Measurements from ENCODE around the gene DPH1. TPM values are rescaled to one million over a fixed set of nuclear protein-coding genes. Genes with fewer than 3 reads are reported as not detected.
A peak's percentile ranks its signal among the peaks of the same experiment; 100 is the strongest.

The DPH1 gene
- total and polyA plus RNA-seq, 10 donors = 20.6 to 58.5 (median 42.9) TPM

- Histone ChIP-seq H3K9me3 (no peaks in the 10 kb centered on the region), H3K4me1 (peaks cover 0 to 15% (median 8%) of the 10 kb centered on the region in 6 donors), H3K27me3 (replicated peaks in 1 of 7) (peaks cover 0 to 48% (median 0%) of the 10 kb centered on the region in 7 donors), H3K4me3 (no peak overlapping the region), H3K36me3 (no peaks in the 10 kb centered on the region), H3K27ac (no peak overlapping the region)
- no peak for DNase-seq
- 83 to 100% (median 95%) methylated on average over 1 of the region's 1 CpG for WGBS, 5 donors
- TF ChIP-seq POLR2AphosphoS5 (IDR thresholded peaks at IDR 0.05) = no peak
- no peak for TF ChIP-seq POLR2A (IDR thresholded peaks at IDR 0.05)
- TF ChIP-seq, protein P1, sequence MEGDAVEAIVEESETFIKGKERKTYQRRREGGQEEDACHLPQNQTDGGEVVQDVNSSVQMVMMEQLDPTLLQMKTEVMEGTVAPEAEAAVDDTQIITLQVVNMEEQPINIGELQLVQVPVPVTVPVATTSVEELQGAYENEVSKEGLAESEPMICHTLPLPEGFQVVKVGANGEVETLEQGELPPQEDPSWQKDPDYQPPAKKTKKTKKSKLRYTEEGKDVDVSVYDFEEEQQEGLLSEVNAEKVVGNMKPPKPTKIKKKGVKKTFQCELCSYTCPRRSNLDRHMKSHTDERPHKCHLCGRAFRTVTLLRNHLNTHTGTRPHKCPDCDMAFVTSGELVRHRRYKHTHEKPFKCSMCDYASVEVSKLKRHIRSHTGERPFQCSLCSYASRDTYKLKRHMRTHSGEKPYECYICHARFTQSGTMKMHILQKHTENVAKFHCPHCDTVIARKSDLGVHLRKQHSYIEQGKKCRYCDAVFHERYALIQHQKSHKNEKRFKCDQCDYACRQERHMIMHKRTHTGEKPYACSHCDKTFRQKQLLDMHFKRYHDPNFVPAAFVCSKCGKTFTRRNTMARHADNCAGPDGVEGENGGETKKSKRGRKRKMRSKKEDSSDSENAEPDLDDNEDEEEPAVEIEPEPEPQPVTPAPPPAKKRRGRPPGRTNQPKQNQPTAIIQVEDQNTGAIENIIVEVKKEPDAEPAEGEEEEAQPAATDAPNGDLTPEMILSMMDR (IDR thresholded peaks at IDR 0.05 in 8 of 11, conservative IDR thresholded peaks at IDR 0.05 in 3 of 11) = no peak
- intact Hi-C loops (cut with DNase I; ENCODE audit: low total_unique reads) = no loop called here
Observed at GRCh38 chr17:2013994-2014317, 16.0 kb upstream of the DPH1 start.

GRCh38 chr17:2015314-2015713 is 14.6 kb upstream of the DPH1 start:
- TF ChIP-seq POLR2AphosphoS5 (IDR thresholded peaks at IDR 0.05) (no peak), POLR2A (IDR thresholded peaks at IDR 0.05) (no peak)
- TF ChIP-seq, protein P1 (IDR thresholded peaks at IDR 0.05 in 8 of 11, conservative IDR thresholded peaks at IDR 0.05 in 3 of 11) = no peak
- DNase-seq = peak; percentile 65
- 83 to 92% (median 86%) methylated on average over 14 of the region's 14 CpGs for WGBS, 5 donors
- H3K27me3 ChIP-seq (replicated peaks in 1 of 7) = peaks cover 0 to 55% (median 0%) of the 10 kb centered on the region in 7 donors
- H3K36me3 ChIP-seq = no peaks in the 10 kb centered on the region
- no peaks in the 10 kb centered on the region for H3K9me3 ChIP-seq
- intact Hi-C loops (cut with DNase I; ENCODE audit: low total_unique reads) = no loop called here
- no peak overlapping the region for H3K4me3 ChIP-seq
- peaks cover 0 to 19% (median 12%) of the 10 kb centered on the region in 6 donors for H3K4me1 ChIP-seq
- no peak overlapping the region for H3K27ac ChIP-seq

GRCh38 chr17:2016494-2016893 is 13.5 kb upstream of the DPH1 start:
- TF ChIP-seq, protein P1 (IDR thresholded peaks at IDR 0.05 in 8 of 11, conservative IDR thresholded peaks at IDR 0.05 in 3 of 11) = no peak
- TF ChIP-seq POLR2AphosphoS5 (IDR thresholded peaks at IDR 0.05) (no peak), POLR2A (IDR thresholded peaks at IDR 0.05) (no peak)
- peaks cover 0 to 50% (median 0%) of the 10 kb centered on the region in 7 donors for H3K27me3 ChIP-seq (replicated peaks in 1 of 7)
- peaks cover 0 to 29% (median 19%) of the 10 kb centered on the region in 6 donors for H3K4me1 ChIP-seq
- no peak for DNase-seq
- intact Hi-C loops (cut with DNase I; ENCODE audit: low total_unique reads) = no loop called here
- 89 to 94% (median 94%) methylated on average over 18 to 20 of the region's 20 CpGs for WGBS, 5 donors
- H3K36me3 ChIP-seq = no peaks in the 10 kb centered on the region
- H3K4me3 ChIP-seq = no peak overlapping the region
- H3K27ac ChIP-seq = no peak overlapping the region
- no peaks in the 10 kb centered on the region for H3K9me3 ChIP-seq

DNA sequence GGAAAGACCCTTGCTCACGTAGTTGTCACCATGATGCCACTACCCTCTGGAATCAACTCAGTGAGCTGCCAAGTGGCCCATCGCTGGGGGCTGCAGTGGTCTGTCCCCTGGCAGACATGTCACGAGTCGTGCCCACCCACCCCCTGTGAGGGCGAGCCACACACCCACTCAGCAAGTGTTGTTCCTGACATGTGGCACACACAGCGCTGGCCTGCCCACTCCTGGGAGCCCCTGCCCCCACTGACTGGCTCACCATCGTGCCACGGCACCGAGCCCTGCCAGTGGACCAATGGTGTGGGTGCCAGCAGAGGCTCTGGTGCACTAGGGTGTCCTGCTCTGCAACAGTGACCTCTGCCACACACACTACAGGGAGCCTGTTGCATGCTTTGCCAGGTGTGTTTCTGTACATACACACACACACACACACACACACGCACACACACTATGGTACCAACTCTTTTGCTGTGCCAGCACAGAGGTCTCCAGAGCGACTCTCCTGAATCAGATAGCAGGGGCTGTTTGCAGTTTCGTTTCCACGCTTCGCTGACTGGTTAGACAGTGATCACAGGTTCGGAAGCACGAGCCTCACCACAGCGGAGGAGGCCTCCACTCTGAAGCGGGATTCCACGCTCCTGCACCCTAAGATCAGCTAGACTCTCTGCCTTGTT is 12.5 kb upstream of the DPH1 start:
- TF ChIP-seq POLR2A (IDR thresholded peaks at IDR 0.05) = no peak
- TF ChIP-seq, protein P1 (IDR thresholded peaks at IDR 0.05 in 8 of 11, conservative IDR thresholded peaks at IDR 0.05 in 3 of 11) = no peak
- no peak for TF ChIP-seq POLR2AphosphoS5 (IDR thresholded peaks at IDR 0.05)
- Histone ChIP-seq H3K27me3 (replicated peaks in 1 of 7) (peaks cover 0 to 46% (median 0%) of the 10 kb centered on the region in 7 donors), H3K36me3 (no peaks in the 10 kb centered on the region), H3K4me3 (no peak overlapping the region), H3K4me1 (peaks cover 0 to 27% (median 14%) of the 10 kb centered on the region in 6 donors), H3K27ac (no peak overlapping the region), H3K9me3 (no peaks in the 10 kb centered on the region)
- no peak for DNase-seq
- intact Hi-C loops (cut with DNase I; ENCODE audit: low total_unique reads) = no loop called here
- 81 to 92% (median 90%) methylated on average over 12 to 19 of the region's 19 CpGs for WGBS, 5 donors

Measured in spleen (tissue), 11 donors.